ENCODE results near the gene CLSTN1.
"Not testable (repeated sequence)": the region's sequence is repeated elsewhere in the genome, so short reads cannot be mapped to it uniquely, and the experiment has no call there.

- TF ChIP-seq CTCF (IDR thresholded peaks at IDR 0.05; ENCODE audit: control extremely low read depth in 1 of 3, insufficient read depth in 1 of 3, low read depth in 1 of 3, low read length in 3 of 3); ZNF274 (IDR thresholded peaks at IDR 0.05; ENCODE audit: borderline replicate concordance, extremely low read depth, low read length); EZH2 (IDR thresholded peaks at IDR 0.05; ENCODE audit: low read depth, low read length, severe bottlenecking); POLR2AphosphoS5 (IDR thresholded peaks at IDR 0.05; ENCODE audit: low read depth, low read length); YY1 (IDR thresholded peaks at IDR 0.05; ENCODE audit: low read depth, low read length); NRF1 (IDR thresholded peaks at IDR 0.05; ENCODE audit: low read depth, low read length); JUND (IDR thresholded peaks at IDR 0.05; ENCODE audit: low read length); SP1 (IDR thresholded peaks at IDR 0.05; ENCODE audit: low read depth, low read length); RFX5 (IDR thresholded peaks at IDR 0.05; ENCODE audit: borderline replicate concordance, low read depth, low read length); RXRA (IDR thresholded peaks at IDR 0.05; ENCODE audit: insufficient read depth, low read depth, low read length); EP300 (IDR thresholded peaks at IDR 0.05; ENCODE audit: borderline replicate concordance in 1 of 2, low read depth in 2 of 2, low read length in 2 of 2); GTF2F1 (IDR thresholded peaks at IDR 0.05; ENCODE audit: borderline replicate concordance, low read depth, low read length); CHD1 (IDR thresholded peaks at IDR 0.05; ENCODE audit: low read depth, low read length): not testable (repeated sequence)
These were observed 111.0 kb downstream of the CLSTN1 start for GRCh38 chr1:9712767-9713166.

Measured in H1 (cell line).